Caco-2 (cell line): ENCODE measurements around the gene PVALB. TPM values are rescaled to one million over a fixed set of nuclear protein-coding genes. Genes with fewer than 3 reads are reported as not detected.

Experiments
- BruUV-seq: library from RNA; stranded (reverse); fragments of 400-500 nt; replicated peaks from 2 replicates; lab custom pipeline; 2021; lab: Mats Ljungman, UMichigan
- CTCF ChIA-PET: fragments of 300-600 bp; sonication (Branson Sonifier 250); formaldehyde crosslinking; loops from one replicate; lab custom pipeline; 2022; ENCODE audit warnings: antibody characterized with exemption; lab: Charles Lee
- POLR2A ChIA-PET: fragments of 300-600 bp; sonication (Branson Sonifier 250); formaldehyde crosslinking; loops from one replicate; lab custom pipeline; 2022; ENCODE audit warnings: antibody characterized with exemption; lab: Charles Lee
- DNase-seq, 2 experiments: peaks; one replicate each; pipeline versions ENCODE4 v3.0.0 to v3.0.0-alpha.2; 2020 to 2022
- H3K27me3 ChIP-seq: replicated peaks from 2 replicates; pipeline ENCODE4 v1.6.0; 2011; ENCODE audit warnings: low read length; ENCODE audit not compliant: control insufficient read depth, insufficient read depth
- H3K36me3 ChIP-seq: 2 replicates; pipeline ENCODE4 v1.5.1; 2011; ENCODE audit warnings: low read length; ENCODE audit not compliant: control insufficient read depth, insufficient read depth
- H3K4me1 ChIP-seq: fragments of 250-450 bp; sonication (Bioruptor Pico); 2 replicates; pipeline ENCODE4 v1.5.1; 2020; ENCODE audit warnings: mild to moderate bottlenecking
- H3K4me3 ChIP-seq: 2 replicates; pipeline ENCODE4 v1.5.1; 2011; ENCODE audit warnings: low read depth, mild to moderate bottlenecking, control low read depth, low read length
- H3K9me3 ChIP-seq: fragments of 250-450 bp; sonication (Bioruptor Pico); 2 replicates; pipeline ENCODE4 v1.5.1; 2020; ENCODE audit warnings: mild to moderate bottlenecking, moderate library complexity
- H3K27ac Mint-ChIP-seq: one replicate; pipeline ENCODE4 v1.8.0; 2022; ENCODE audit warnings: mixed read lengths; ENCODE audit not compliant: unreplicated experiment
- H3K27me3 Mint-ChIP-seq: one replicate; pipeline ENCODE4 v1.8.0; 2022; ENCODE audit warnings: mixed read lengths; ENCODE audit not compliant: insufficient read depth, unreplicated experiment
- H3K36me3 Mint-ChIP-seq: one replicate; pipeline ENCODE4 v1.8.0; 2022; ENCODE audit warnings: mild to moderate bottlenecking, mixed read lengths; ENCODE audit not compliant: insufficient read depth, unreplicated experiment
- H3K4me1 Mint-ChIP-seq: one replicate; pipeline ENCODE4 v1.8.0; 2022; ENCODE audit warnings: low read depth, mixed read lengths; ENCODE audit not compliant: unreplicated experiment
- H3K4me3 Mint-ChIP-seq: one replicate; pipeline ENCODE4 v1.8.0; 2022; ENCODE audit warnings: mild to moderate bottlenecking, moderate library complexity, mixed read lengths; ENCODE audit not compliant: unreplicated experiment
- H3K9me3 Mint-ChIP-seq: one replicate; pipeline ENCODE4 v1.8.0; 2022; ENCODE audit warnings: mixed read lengths; ENCODE audit not compliant: unreplicated experiment
- CTCF ChIP-seq, 2 experiments: fragments of 200-600 bp in 1 of 2; IDR thresholded peaks; 1 replicate in 1 of 2; 2 replicates in 1 of 2; pipeline versions ENCODE4 v1.5.1 to v1.8.0; 2011 to 2022; ENCODE audit warnings: antibody characterized with exemption in 1 of 2, control low read depth in 1 of 2, inconsistent platforms in 1 of 2, low read depth in 1 of 2, low read length in 1 of 2, mild to moderate bottlenecking in 1 of 2, moderate library complexity in 1 of 2; ENCODE audit not compliant: insufficient read depth in 1 of 2, severe bottlenecking in 1 of 2, unreplicated experiment in 1 of 2
- intact Hi-C: fragments of 100-400 bp; cut with micrococcal nuclease; formaldehyde crosslinking; loops from one replicate; pipeline ENCODE4 v1.10.0; 2022; ENCODE audit not compliant: unreplicated experiment
- total RNA-seq: library from RNA; stranded (reverse); gene quantifications from 2 replicates; pipeline ENCODE4 v1.2.3, GENCODE V29; 2022

PVALB gene
- total RNA-seq, 1 experiment from 2014 or later = not detected

- intact Hi-C loops = no loop called here
- POLR2A ChIA-PET = interaction anchor here (0.5 kb wide), 1 partner anchor 85 kb away, joined by 4 read pairs; no protein-coding TSS in a partner anchor
Observed at GRCh38 chr22:36822581-36822980, 5.7 kb upstream of the PVALB start.

GRCh38 chr22:36819112-36819511, 2.3 kb upstream of the PVALB start:
- no peaks in the 10 kb centered on the region for H3K4me1 ChIP-seq
- Mint-ChIP-seq H3K4me3 (no peak overlapping the region), H3K27ac (no peak overlapping the region), H3K9me3 (no peaks in the 10 kb centered on the region), H3K27me3 (peaks cover 38% of the 10 kb centered on the region), H3K4me1 (no peaks in the 10 kb centered on the region), H3K36me3 (no peaks in the 10 kb centered on the region)
- intact Hi-C loops = no loop called here
- CTCF ChIA-PET = no interaction called here
- POLR2A ChIA-PET = no interaction called here
- H3K4me3 ChIP-seq = no peak overlapping the region
- no peak for DNase-seq
- H3K27me3 ChIP-seq = peaks cover 3% of the 10 kb centered on the region
- TF ChIP-seq CTCF (IDR thresholded peaks at IDR 0.05; ENCODE audit: insufficient read depth in 1 of 2, low read depth in 1 of 2, low read length in 1 of 2, severe bottlenecking in 1 of 2, unreplicated experiment in 1 of 2) = no peak
- no TSS peak for BruUV-seq
- H3K36me3 ChIP-seq = no peaks in the 10 kb centered on the region
- H3K9me3 ChIP-seq = no peaks in the 10 kb centered on the region

More at GRCh38 chr22:36822581-36822980, 5.7 kb upstream of the PVALB start:
- CTCF ChIA-PET = no interaction called here
- Histone ChIP-seq H3K36me3 (no peaks in the 10 kb centered on the region), H3K4me3 (no peak overlapping the region), H3K4me1 (no peaks in the 10 kb centered on the region), H3K9me3 (no peaks in the 10 kb centered on the region), H3K27me3 (peaks cover 1% of the 10 kb centered on the region; the same call in 1 of the 2 replicates)
- no peak for DNase-seq
- Mint-ChIP-seq H3K36me3 (no peaks in the 10 kb centered on the region), H3K4me1 (no peaks in the 10 kb centered on the region), H3K27ac (no peak overlapping the region), H3K4me3 (no peak overlapping the region), H3K9me3 (no peaks in the 10 kb centered on the region), H3K27me3 (peaks cover 35% of the 10 kb centered on the region)
- no TSS peak for BruUV-seq
- TF ChIP-seq CTCF (IDR thresholded peaks at IDR 0.05; ENCODE audit: insufficient read depth in 1 of 2, low read depth in 1 of 2, low read length in 1 of 2, severe bottlenecking in 1 of 2, unreplicated experiment in 1 of 2) = no peak

- TF ChIP-seq CTCF (IDR thresholded peaks at IDR 0.05; ENCODE audit: insufficient read depth in 1 of 2, low read depth in 1 of 2, low read length in 1 of 2, severe bottlenecking in 1 of 2, unreplicated experiment in 1 of 2) = no peak
- H3K27ac Mint-ChIP-seq = no peak overlapping the region
- peaks cover 48% of the 10 kb centered on the region for H3K27me3 Mint-ChIP-seq
- no peak overlapping the region for H3K4me3 Mint-ChIP-seq
- Histone ChIP-seq H3K9me3 (no peaks in the 10 kb centered on the region), H3K27me3 (peaks cover 3% of the 10 kb centered on the region), H3K4me1 (no peaks in the 10 kb centered on the region), H3K4me3 (no peak overlapping the region), H3K36me3 (no peaks in the 10 kb centered on the region)
- H3K9me3 Mint-ChIP-seq = no peaks in the 10 kb centered on the region
- no peaks in the 10 kb centered on the region for H3K36me3 Mint-ChIP-seq
- intact Hi-C loops = no loop called here
- BruUV-seq = no TSS peak
- POLR2A ChIA-PET = no interaction called here
- DNase-seq = no peak
- CTCF ChIA-PET = no interaction called here
- H3K4me1 Mint-ChIP-seq = no peaks in the 10 kb centered on the region
Observed at GRCh38 chr22:36818010-36818642, 1.3 kb upstream of the PVALB start.
